ENCODE data around the gene SPTBN2.

Gene SPTBN2

DNA sequence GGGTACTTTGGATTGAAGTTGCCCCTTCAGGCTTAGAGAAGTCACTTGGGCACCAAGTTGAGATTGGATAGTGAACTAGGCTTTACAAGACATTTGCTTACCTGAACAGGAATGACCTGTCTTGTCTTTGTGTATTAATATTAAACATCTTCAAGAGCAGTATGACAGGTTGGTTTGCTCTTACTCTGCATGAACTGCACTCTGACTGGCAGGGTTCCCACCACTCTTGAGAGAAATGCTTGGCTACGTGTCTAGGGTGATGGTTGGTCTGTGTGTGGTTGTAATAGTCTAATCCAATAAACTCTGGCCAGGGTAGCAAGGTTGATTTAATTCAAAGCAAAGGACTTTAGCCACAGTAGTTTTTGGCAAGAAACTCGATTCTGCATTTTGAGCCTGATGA is 20.1 kb upstream of the SPTBN2 start:
- H3K4me3 ChIP-seq (ENCODE audit: low read length), result peak overlapping the region; percentile 21
- DNase-seq (ENCODE audit: low read depth), result peak; percentile 86
- TF ChIP-seq, protein P1, sequence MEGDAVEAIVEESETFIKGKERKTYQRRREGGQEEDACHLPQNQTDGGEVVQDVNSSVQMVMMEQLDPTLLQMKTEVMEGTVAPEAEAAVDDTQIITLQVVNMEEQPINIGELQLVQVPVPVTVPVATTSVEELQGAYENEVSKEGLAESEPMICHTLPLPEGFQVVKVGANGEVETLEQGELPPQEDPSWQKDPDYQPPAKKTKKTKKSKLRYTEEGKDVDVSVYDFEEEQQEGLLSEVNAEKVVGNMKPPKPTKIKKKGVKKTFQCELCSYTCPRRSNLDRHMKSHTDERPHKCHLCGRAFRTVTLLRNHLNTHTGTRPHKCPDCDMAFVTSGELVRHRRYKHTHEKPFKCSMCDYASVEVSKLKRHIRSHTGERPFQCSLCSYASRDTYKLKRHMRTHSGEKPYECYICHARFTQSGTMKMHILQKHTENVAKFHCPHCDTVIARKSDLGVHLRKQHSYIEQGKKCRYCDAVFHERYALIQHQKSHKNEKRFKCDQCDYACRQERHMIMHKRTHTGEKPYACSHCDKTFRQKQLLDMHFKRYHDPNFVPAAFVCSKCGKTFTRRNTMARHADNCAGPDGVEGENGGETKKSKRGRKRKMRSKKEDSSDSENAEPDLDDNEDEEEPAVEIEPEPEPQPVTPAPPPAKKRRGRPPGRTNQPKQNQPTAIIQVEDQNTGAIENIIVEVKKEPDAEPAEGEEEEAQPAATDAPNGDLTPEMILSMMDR (IDR thresholded peaks at IDR 0.05; ENCODE audit: insufficient read depth, low read depth, low read length, missing control alignments), result no peak

DNA sequence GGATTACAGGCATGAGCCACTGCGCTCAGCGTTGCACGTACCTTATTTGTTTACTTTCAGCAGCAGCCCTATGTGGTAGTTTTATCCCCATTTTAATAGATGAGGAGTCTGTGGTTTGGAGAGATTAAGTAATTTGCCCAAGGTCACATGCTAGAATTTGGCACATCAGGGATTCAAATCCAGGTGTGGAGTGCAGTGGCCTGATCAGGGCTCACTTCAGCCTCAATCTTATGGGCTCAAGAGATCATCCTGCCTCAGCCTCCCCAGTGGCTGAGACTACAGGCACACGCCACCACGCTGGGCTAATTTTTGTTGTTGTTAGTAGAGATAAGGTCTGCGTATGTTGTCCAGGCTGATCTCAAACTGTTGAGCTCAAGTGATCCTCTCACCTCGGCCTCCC is 18.5 kb upstream of the SPTBN2 start:
- TF ChIP-seq, protein P1 (IDR thresholded peaks at IDR 0.05; ENCODE audit: insufficient read depth, low read depth, low read length, missing control alignments), result no peak
- DNase-seq (ENCODE audit: low read depth), result no peak
- no peak overlapping the region for H3K4me3 ChIP-seq (ENCODE audit: low read length)

DNA sequence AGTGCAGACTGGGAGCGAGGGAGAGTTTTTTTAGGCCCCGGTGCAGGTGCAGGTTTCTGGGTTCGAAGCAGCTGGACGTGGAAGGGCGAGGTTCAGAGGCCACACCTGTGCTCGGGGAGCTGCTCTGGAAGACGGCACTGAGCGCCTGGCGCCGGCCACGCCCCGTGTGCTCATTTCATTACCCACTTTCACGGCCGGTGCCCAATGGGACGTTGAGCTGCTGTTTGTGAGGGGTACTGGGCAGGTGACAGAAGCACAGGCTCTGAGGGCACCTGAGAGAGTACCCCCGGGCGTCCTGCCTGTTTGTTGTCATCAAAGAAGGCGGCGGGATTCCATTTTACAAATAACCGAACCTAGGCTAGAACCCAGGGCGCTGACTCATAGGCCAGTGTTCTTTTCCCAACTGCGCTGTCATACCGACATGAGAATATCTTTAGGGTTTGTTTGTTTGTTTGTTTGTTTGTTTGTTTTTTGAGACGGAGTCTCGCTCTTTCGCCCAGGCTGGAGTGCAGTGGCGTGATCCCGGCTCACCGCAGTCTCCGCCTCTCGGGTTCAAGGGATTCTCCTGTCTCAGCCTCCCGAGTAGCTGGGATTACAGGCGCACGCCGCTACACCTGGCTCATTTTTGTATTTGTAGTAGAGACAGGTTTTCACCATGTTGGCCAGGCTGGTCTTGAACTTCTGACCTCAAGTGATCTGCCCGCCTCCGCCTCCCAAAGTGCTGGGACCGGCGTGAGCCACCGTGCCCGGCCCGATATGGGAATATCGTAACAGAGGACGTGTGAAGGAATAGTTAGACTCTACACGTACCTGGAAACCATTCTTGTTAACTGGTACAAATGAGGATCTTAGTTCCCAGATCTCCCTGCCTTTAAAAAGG is 16.6 kb upstream of the SPTBN2 start:
- DNase-seq (ENCODE audit: low read depth), result peak; percentile 68
- TF ChIP-seq, protein P1 (IDR thresholded peaks at IDR 0.05; ENCODE audit: insufficient read depth, low read depth, low read length, missing control alignments), result no peak

DNA sequence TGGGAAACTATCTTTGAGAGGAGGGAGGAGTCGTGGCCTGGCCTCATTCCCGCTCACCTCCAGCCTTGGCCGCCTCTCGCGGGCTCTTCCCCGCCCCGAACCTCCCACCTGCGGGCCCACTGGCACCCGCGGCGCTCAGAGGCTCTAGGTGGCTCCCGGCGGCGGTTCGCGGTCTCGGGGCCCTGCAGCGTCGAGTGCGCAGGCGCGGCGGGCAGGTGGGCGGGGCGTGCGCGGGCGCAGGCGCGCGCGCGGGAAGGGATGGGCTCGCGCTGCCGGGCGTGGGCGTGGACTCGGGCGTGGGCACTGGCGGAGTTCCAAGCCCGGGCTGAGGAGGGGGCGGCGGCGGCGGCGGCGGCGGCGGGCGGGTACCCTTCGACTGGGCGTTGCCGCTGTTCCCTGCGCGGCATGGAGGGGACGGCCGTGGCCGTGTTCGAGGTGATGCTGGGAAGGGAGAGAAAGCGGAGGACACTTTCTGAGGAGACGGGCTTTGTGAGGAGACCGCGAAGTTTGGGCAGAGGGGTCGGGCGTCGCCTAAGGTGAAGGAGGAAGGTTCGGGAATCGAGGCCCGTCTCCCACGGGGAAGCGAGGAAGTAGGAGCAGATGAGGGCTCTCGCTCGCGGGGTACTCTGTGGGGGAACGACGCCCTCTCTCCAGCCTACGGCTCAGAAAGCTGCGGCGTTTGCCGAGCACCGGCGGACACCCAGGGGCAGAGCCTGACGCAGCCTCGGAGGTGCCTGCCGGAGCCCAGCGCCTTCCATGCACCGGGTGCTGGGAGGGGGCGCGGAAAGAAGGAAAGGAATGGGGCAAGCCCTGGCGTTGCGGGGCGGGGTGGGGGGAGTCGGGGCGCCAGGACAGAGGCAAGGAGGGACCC is 15.7 kb upstream of the SPTBN2 start:
- H3K4me3 ChIP-seq (ENCODE audit: low read length), result peak overlapping the region; percentile 79
- TF ChIP-seq, protein P1 (IDR thresholded peaks at IDR 0.05; ENCODE audit: insufficient read depth, low read depth, low read length, missing control alignments), result no peak
- DNase-seq (ENCODE audit: low read depth), result peak; percentile 82

More for the DNA sequence above, 16.6 kb upstream of the SPTBN2 start:
- peak overlapping the region; percentile 79 for H3K4me3 ChIP-seq (ENCODE audit: low read length)

DNA sequence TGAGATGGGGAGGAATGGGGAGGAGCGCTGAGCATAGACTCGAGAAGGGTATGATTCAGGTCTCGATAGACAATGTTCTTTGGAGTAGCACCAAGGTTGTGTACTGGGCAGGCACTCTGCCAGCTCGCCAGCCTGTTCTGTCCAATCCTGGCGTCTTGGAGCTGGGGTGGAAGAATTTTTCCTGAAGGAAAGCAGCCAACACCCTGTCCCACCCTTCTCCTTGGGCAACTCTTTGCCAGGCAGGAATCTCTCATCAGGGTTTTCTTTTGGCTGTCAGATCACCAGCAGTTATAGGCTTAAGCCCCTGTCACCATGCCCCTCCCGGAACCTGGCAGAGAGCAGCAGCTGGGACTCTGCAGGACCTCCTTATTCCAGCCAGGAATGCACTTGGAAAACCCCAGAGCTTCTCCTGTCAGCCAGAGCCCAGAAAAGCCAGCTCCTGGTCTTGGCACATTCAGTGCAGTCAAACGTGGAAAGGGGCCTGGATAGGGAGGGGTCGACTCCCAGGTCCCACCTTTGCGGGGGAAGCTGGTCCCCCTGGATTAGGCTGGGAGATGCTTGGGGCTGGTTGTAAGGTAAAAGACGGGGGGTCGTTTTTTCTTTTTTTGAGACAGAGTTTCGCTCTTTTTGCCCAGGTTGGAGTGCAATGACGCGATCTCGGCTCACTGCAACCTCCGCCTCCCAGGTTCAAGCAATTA is 14.4 kb upstream of the SPTBN2 start:
- TF ChIP-seq, protein P1 (IDR thresholded peaks at IDR 0.05; ENCODE audit: insufficient read depth, low read depth, low read length, missing control alignments), result no peak

DNA sequence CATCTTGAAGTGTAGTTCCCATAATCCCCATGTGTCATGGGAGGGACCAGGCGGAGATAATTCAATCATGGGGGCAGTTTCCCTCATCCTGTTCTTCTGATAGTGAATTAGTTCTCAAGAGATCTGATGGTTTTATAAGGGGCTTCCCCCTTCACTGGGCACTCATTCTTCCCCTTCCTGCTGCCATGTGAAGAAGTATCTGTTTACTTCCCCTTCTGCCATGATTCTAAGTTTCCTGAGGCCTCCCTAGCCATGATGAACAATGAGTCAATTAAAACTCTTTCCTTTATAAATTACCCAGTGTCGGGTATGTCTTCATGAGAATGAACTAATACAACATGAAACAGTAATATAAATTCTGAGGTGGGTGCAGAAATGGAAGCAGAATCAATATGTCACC is 12.1 kb upstream of the SPTBN2 start:
- DNase-seq (ENCODE audit: low read depth), result no peak
- H3K4me3 ChIP-seq (ENCODE audit: low read length), result no peak overlapping the region
- TF ChIP-seq, protein P1 (IDR thresholded peaks at IDR 0.05; ENCODE audit: insufficient read depth, low read depth, low read length, missing control alignments), result no peak

More for the DNA sequence above, 14.4 kb upstream of the SPTBN2 start:
- peak overlapping the region; percentile 37 for H3K4me3 ChIP-seq (ENCODE audit: low read length)
- DNase-seq (ENCODE audit: low read depth), result peak; percentile 99
